NCI-H69 (cell line): ENCODE measurements around the gene DNM1.
"Not testable (repeated sequence)": the region's sequence is repeated elsewhere in the genome, so short reads cannot be mapped to it uniquely, and the experiment has no call there.

Experiments used
- DNase-seq: peaks from one replicate; lab custom pipeline; 2025; lab: John Stamatoyannopoulos, UW

DNM1 gene

GRCh38 chr9:128276008-128276573 is 72.9 kb downstream of the DNM1 start, which contains the start of gene SWI5:
Gene SWI5 (plus strand): TSS chr9:128276276.
- DNase-seq, result peak; percentile 99

- peak; percentile 58 for DNase-seq
These were observed 73.5 kb downstream of the DNM1 start for GRCh38 chr9:128276574-128277270.

GRCh38 chr9:128279088-128280073 is 76.2 kb downstream of the DNM1 start:
- not testable (repeated sequence) for DNase-seq

GRCh38 chr9:128280084-128280622 is 77.0 kb downstream of the DNM1 start:
- no peak for DNase-seq

GRCh38 chr9:128282500-128282899 is 79.3 kb downstream of the DNM1 start:
- DNase-seq, result no peak

GRCh38 chr9:128285033-128285784 is 82.0 kb downstream of the DNM1 start:
- peak; percentile 19 for DNase-seq

GRCh38 chr9:128286440-128286839 is 83.3 kb downstream of the DNM1 start:
- no peak for DNase-seq

- DNase-seq, result no peak
These were observed 85.3 kb downstream of the DNM1 start for GRCh38 chr9:128288273-128289004.

- no peak for DNase-seq
These were observed 88.8 kb downstream of the DNM1 start for GRCh38 chr9:128292009-128292408.

GRCh38 chr9:128293091-128293490 is 89.9 kb downstream of the DNM1 start:
- DNase-seq, result no peak

GRCh38 chr9:128294142-128294541 is 91.0 kb downstream of the DNM1 start:
- no peak for DNase-seq

GRCh38 chr9:128296340-128297220 is 93.4 kb downstream of the DNM1 start:
- DNase-seq, result no peak

- no peak for DNase-seq
These were observed 94.1 kb downstream of the DNM1 start for GRCh38 chr9:128297221-128297773.

GRCh38 chr9:128298535-128299482 is 95.6 kb downstream of the DNM1 start:
- no peak for DNase-seq

GRCh38 chr9:128304136-128304970 is 101.2 kb downstream of the DNM1 start:
- DNase-seq, result no peak
